ENCODE results near the gene HIRA.

The HIRA gene

GRCh38 chr22:19407649-19408606 is 23.6 kb downstream of the HIRA start:
- no peak for DNase-seq (ENCODE audit: low spot score)

GRCh38 chr22:19406846-19407245 is 24.7 kb downstream of the HIRA start:
- DNase-seq (ENCODE audit: low spot score), result no peak

- no peak for DNase-seq (ENCODE audit: low spot score)
Observed at GRCh38 chr22:19406281-19406811, 25.2 kb downstream of the HIRA start.

GRCh38 chr22:19405652-19406051 is 25.9 kb downstream of the HIRA start:
- DNase-seq (ENCODE audit: low spot score), result no peak

GRCh38 chr22:19405133-19405532 is 26.4 kb downstream of the HIRA start:
- DNase-seq (ENCODE audit: low spot score), result no peak

GRCh38 chr22:19404676-19405075 is 26.9 kb downstream of the HIRA start:
- DNase-seq (ENCODE audit: low spot score), result no peak

GRCh38 chr22:19402642-19403191 is 28.8 kb downstream of the HIRA start:
- no peak for DNase-seq (ENCODE audit: low spot score)

- DNase-seq (ENCODE audit: low spot score), result no peak
Observed at GRCh38 chr22:19401483-19401882, 30.1 kb downstream of the HIRA start.

- no peak for DNase-seq (ENCODE audit: low spot score)
Observed at GRCh38 chr22:19400881-19401280, 30.7 kb downstream of the HIRA start.

- DNase-seq (ENCODE audit: low spot score), result no peak
Observed at GRCh38 chr22:19398652-19399051, 32.9 kb downstream of the HIRA start.

- DNase-seq (ENCODE audit: low spot score), result no peak
Observed at GRCh38 chr22:19398206-19398605, 33.3 kb downstream of the HIRA start.

GRCh38 chr22:19397734-19398104 is 33.8 kb downstream of the HIRA start:
- no peak for DNase-seq (ENCODE audit: low spot score)

GRCh38 chr22:19396934-19397733 is 34.4 kb downstream of the HIRA start:
- no peak for DNase-seq (ENCODE audit: low spot score)

GRCh38 chr22:19396561-19396933 is 35.0 kb downstream of the HIRA start:
- DNase-seq (ENCODE audit: low spot score), result no peak

- DNase-seq (ENCODE audit: low spot score), result no peak
Observed at GRCh38 chr22:19395276-19395675, 36.3 kb downstream of the HIRA start.

GRCh38 chr22:19394274-19395050 is 37.1 kb downstream of the HIRA start:
- no peak for DNase-seq (ENCODE audit: low spot score)

GRCh38 chr22:19393704-19394103 is 37.8 kb downstream of the HIRA start:
- DNase-seq (ENCODE audit: low spot score), result no peak

GRCh38 chr22:19387575-19387974 is 44.0 kb downstream of the HIRA start:
- DNase-seq (ENCODE audit: low spot score), result no peak

GRCh38 chr22:19387038-19387437 is 44.5 kb downstream of the HIRA start:
- DNase-seq (ENCODE audit: low spot score), result no peak

GRCh38 chr22:19386248-19386647 is 45.3 kb downstream of the HIRA start:
- DNase-seq (ENCODE audit: low spot score), result no peak

- no peak for DNase-seq (ENCODE audit: low spot score)
Observed at GRCh38 chr22:19385221-19385906, 46.2 kb downstream of the HIRA start.

All from CD4-positive, alpha-beta T cell treated with Interleukin-2 at 100 ng/mL for 4 hours (primary cell).